ENCODE data around the gene ZC3H13. TPM values are rescaled to one million over a fixed set of nuclear protein-coding genes. Genes with fewer than 3 reads are reported as not detected.

Gene ZC3H13
- total RNA-seq, 1 donor from 2014 or later: 44.9 TPM

- no peak for TF ChIP-seq CTCF (IDR thresholded peaks at IDR 0.05; ENCODE audit: unreplicated experiment)
- Mint-ChIP-seq H3K4me1 (ENCODE audit: unreplicated experiment) (peaks cover 3% of the 10 kb centered on the region), H3K27ac (ENCODE audit: unreplicated experiment) (no peak overlapping the region), H3K36me3 (ENCODE audit: low read depth, unreplicated experiment) (peaks cover 23% of the 10 kb centered on the region), H3K4me3 (ENCODE audit: unreplicated experiment) (no peak overlapping the region), H3K9me3 (ENCODE audit: unreplicated experiment) (no peaks in the 10 kb centered on the region), H3K27me3 (ENCODE audit: unreplicated experiment) (no peaks in the 10 kb centered on the region)
- DNase-seq (ENCODE audit: low spot score): no peak
Observed at GRCh38 chr13:46032341-46032740, 20.2 kb downstream of the ZC3H13 start.

GRCh38 chr13:46031581-46032263 is 20.8 kb downstream of the ZC3H13 start:
- no peak overlapping the region for H3K4me3 Mint-ChIP-seq (ENCODE audit: unreplicated experiment)
- DNase-seq (ENCODE audit: low spot score): no peak
- H3K36me3 Mint-ChIP-seq (ENCODE audit: low read depth, unreplicated experiment): peaks cover 23% of the 10 kb centered on the region
- H3K27me3 Mint-ChIP-seq (ENCODE audit: unreplicated experiment): no peaks in the 10 kb centered on the region
- peaks cover 3% of the 10 kb centered on the region for H3K4me1 Mint-ChIP-seq (ENCODE audit: unreplicated experiment)
- TF ChIP-seq CTCF (IDR thresholded peaks at IDR 0.05; ENCODE audit: unreplicated experiment): no peak
- no peaks in the 10 kb centered on the region for H3K9me3 Mint-ChIP-seq (ENCODE audit: unreplicated experiment)
- no peak overlapping the region for H3K27ac Mint-ChIP-seq (ENCODE audit: unreplicated experiment)

GRCh38 chr13:46025157-46025556 is 27.4 kb downstream of the ZC3H13 start:
- H3K9me3 Mint-ChIP-seq (ENCODE audit: unreplicated experiment): no peaks in the 10 kb centered on the region
- DNase-seq (ENCODE audit: low spot score): no peak
- H3K36me3 Mint-ChIP-seq (ENCODE audit: low read depth, unreplicated experiment): peaks cover 5% of the 10 kb centered on the region
- H3K4me1 Mint-ChIP-seq (ENCODE audit: unreplicated experiment): peaks cover 3% of the 10 kb centered on the region
- H3K27ac Mint-ChIP-seq (ENCODE audit: unreplicated experiment): no peak overlapping the region
- no peaks in the 10 kb centered on the region for H3K27me3 Mint-ChIP-seq (ENCODE audit: unreplicated experiment)
- no peak overlapping the region for H3K4me3 Mint-ChIP-seq (ENCODE audit: unreplicated experiment)
- TF ChIP-seq CTCF (IDR thresholded peaks at IDR 0.05; ENCODE audit: unreplicated experiment): no peak

GRCh38 chr13:46022481-46022880 is 30.1 kb downstream of the ZC3H13 start:
- TF ChIP-seq CTCF (IDR thresholded peaks at IDR 0.05; ENCODE audit: unreplicated experiment): no peak
- H3K4me1 Mint-ChIP-seq (ENCODE audit: unreplicated experiment): peaks cover 6% of the 10 kb centered on the region
- H3K9me3 Mint-ChIP-seq (ENCODE audit: unreplicated experiment): no peaks in the 10 kb centered on the region

GRCh38 chr13:46016216-46016615 is 36.3 kb downstream of the ZC3H13 start:
- no peak for DNase-seq (ENCODE audit: low spot score)
- Mint-ChIP-seq H3K27ac (ENCODE audit: unreplicated experiment) (peak overlapping the region; percentile 32), H3K9me3 (ENCODE audit: unreplicated experiment) (no peaks in the 10 kb centered on the region), H3K4me3 (ENCODE audit: unreplicated experiment) (no peak overlapping the region), H3K36me3 (ENCODE audit: low read depth, unreplicated experiment) (peaks cover 7% of the 10 kb centered on the region), H3K27me3 (ENCODE audit: unreplicated experiment) (no peaks in the 10 kb centered on the region), H3K4me1 (ENCODE audit: unreplicated experiment) (peaks cover 6% of the 10 kb centered on the region)
- no peak for TF ChIP-seq CTCF (IDR thresholded peaks at IDR 0.05; ENCODE audit: unreplicated experiment)

More at GRCh38 chr13:46022481-46022880, 30.1 kb downstream of the ZC3H13 start:
- Mint-ChIP-seq H3K27ac (ENCODE audit: unreplicated experiment) (no peak overlapping the region), H3K4me3 (ENCODE audit: unreplicated experiment) (no peak overlapping the region), H3K36me3 (ENCODE audit: low read depth, unreplicated experiment) (no peaks in the 10 kb centered on the region), H3K27me3 (ENCODE audit: unreplicated experiment) (no peaks in the 10 kb centered on the region)
- DNase-seq (ENCODE audit: low spot score): no peak
